ENCODE data around the gene MRC2.

Gene MRC2

DNA sequence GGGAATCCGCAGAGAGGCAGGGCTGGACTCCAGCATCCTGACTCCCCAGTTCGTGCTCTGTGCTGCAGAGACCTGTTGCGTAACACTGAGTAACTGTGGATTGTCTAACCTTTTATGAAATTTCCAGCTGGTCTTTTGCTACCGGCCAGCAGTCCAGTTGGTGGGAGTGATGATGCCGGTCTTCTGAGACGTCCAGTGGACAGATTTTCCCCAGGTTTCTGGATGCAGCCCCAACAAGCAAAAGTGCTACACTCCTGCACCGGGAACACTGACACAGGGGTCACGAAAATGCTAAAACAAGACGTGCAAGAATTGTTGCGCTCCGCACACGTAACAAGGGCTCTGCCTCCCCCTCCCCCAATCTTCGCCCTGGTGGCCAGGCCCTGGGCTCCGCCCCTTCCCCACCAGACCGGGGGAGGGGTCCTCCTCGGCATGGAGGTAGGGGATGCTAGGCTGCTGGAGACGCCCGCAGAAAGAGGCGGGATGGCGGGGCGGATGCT lies 701 bp upstream of the MRC2 start:
- TF ChIP-seq ZFX (IDR thresholded peaks at IDR 0.05; ENCODE audit: borderline replicate concordance), result no peak
- TF ChIP-seq, protein P1, sequence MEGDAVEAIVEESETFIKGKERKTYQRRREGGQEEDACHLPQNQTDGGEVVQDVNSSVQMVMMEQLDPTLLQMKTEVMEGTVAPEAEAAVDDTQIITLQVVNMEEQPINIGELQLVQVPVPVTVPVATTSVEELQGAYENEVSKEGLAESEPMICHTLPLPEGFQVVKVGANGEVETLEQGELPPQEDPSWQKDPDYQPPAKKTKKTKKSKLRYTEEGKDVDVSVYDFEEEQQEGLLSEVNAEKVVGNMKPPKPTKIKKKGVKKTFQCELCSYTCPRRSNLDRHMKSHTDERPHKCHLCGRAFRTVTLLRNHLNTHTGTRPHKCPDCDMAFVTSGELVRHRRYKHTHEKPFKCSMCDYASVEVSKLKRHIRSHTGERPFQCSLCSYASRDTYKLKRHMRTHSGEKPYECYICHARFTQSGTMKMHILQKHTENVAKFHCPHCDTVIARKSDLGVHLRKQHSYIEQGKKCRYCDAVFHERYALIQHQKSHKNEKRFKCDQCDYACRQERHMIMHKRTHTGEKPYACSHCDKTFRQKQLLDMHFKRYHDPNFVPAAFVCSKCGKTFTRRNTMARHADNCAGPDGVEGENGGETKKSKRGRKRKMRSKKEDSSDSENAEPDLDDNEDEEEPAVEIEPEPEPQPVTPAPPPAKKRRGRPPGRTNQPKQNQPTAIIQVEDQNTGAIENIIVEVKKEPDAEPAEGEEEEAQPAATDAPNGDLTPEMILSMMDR (IDR thresholded peaks at IDR 0.05), result no peak
- H3K27ac ChIP-seq, result no peak overlapping the region

DNA sequence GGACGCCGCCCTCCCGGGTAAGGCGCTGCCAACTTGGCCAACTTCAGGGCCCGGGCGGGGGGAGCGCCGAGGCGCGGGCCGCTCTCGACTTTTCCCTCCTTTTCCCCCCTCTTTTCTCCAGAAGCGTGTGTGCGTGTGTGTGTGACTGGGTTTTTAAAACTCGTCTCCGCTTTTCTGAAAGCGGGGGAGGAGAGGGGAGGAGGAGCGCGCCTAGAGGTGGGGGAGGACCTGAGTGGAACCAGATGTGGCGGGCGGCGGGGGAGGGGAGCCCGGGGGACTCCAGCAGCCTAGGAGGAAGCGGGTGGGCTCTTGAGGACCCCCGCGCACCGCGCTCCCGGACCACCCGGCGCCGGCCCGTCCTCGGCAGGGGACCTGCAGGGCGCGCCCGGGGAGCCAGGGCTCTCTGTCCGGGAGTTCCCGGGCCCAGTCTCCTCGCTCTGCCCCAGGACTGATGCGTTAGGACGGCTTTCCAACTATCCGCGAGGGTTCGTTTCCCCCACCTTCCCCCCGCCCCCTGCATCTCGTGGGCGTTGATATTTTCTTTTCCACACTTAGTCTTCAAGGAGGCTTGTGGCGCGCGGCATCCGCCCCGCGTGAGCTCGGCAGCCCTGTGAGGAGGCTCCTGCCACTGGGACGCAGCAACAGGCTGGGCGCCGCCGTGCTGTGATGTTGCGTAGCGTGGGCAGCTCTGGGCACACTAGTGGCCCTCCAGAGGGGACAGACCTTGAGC lies 599 bp downstream of the MRC2 start:
- no peak overlapping the region for H3K27ac ChIP-seq

DNA sequence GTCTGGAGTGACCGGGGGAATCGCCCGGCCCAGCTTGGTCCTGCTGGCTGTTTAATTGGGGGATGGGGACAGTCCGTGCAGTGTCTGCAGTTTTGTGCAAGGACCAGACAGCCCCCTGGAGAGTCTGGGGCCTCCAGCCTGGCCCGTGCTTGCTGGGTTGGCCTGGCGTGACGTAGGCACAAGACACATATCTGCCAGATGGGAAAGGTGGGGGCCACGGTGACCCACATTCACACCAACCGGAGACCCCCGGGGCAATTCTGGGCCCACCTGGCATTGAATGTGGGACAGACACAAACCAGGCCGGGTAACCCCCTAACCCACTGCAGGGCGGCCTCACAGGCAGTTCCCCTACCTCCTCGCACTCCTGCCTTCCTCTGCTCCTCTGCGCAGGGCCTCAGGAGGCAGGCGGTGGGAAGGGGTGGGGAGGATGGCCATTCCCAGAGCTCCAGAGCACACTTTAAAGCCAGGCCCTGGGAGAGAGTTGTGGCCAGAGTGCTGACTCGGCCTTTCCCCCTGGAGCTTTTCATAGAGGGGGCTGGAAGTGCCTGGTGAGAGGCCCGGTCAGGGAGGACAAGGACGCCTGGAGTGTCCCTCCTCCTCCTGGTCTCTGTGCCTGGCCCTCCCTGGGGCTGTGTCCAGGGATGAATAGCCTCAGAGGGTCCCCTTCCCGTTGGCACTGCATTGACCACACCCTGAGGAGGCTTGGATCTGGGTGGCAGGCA lies 1.5 kb downstream of the MRC2 start:
- no peak overlapping the region for H3K27ac ChIP-seq
- no peak for TF ChIP-seq ZFX (IDR thresholded peaks at IDR 0.05; ENCODE audit: borderline replicate concordance)
- TF ChIP-seq, protein P1 (IDR thresholded peaks at IDR 0.05), result no peak

More for the DNA sequence above, 599 bp downstream of the MRC2 start:
- no peak for TF ChIP-seq ZFX (IDR thresholded peaks at IDR 0.05; ENCODE audit: borderline replicate concordance)
- TF ChIP-seq, protein P1 (IDR thresholded peaks at IDR 0.05), result no peak; the same call in 1 of the 2 replicates

DNA sequence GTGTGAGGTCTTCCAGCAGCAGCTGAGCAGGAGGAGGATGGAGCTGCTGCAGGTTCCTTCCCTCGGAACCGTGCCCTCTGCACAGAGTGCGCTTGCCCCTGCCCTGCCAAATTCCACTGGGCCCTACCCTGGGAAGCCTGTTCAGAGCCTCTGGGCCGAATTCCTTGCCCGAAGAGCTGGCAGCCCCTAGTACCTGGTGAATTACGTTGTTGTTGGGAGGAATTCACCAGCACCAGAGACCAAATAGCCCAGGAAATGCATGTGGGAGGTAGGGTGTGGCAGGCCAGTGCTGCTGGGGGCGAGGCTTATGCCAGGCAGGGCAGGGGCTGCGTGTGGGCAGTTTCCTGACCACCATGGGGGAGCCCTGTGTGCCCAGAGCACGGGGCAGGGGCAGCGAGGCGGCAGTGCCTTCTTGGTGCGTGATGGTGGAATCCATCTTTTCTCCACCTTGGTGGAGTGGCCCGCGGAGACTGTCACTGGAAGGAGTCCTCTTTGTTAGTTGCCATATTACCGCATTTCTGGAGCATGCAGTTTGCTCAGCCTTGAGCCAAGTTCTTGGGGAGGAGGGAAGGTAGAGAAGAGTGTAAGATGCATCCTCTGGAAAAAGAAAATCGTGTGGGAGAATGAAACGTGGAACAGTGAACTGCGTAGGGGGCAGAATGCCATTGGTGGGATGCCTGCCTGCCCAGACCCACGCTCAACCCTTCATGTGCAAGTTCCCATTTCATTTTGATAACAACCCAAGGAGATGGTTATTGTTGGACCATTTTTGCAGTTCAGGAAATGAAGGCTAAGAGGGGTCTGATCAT lies 2.3 kb downstream of the MRC2 start:
- no peak overlapping the region for H3K27ac ChIP-seq
- TF ChIP-seq, protein P1 (IDR thresholded peaks at IDR 0.05), result no peak
- TF ChIP-seq ZFX (IDR thresholded peaks at IDR 0.05; ENCODE audit: borderline replicate concordance), result no peak

DNA sequence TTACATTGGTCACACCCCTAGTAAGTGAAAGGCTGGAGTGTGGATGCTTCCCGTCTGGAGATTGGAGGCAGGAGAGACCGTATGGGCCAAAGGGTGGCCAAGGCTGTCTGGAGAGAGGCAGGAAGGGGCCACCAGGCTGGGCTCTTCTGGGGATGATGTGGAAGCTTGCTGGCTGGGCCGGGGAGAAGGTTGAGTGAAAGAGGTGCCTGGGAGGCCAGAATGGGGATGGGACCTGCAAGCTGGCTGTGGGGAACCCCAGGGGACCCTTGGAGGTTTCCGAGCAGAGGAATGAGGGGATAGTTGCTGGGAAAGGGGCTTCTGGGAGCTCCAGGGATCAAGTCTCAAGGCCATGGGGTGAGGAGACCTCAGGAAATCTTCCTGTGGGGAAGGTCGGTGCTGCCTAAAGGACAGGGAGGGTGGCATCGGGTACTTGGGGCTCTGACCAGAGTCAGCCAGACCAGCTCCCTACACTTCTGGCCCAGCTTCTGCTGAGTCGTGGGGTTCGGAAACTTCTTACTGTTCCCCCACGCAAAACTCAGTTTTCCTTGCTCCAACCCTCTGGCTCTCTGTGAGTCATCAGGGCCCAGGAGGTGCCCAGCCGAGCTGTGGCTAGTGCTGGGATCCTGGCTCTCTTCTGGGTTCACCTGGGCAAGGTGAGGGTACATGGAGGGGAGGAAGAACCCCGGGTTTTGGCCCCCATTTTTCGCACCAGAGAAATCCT lies 3.1 kb downstream of the MRC2 start:
- no peak for TF ChIP-seq ZFX (IDR thresholded peaks at IDR 0.05; ENCODE audit: borderline replicate concordance)
- TF ChIP-seq, protein P1 (IDR thresholded peaks at IDR 0.05), result no peak
- H3K27ac ChIP-seq, result no peak overlapping the region

DNA sequence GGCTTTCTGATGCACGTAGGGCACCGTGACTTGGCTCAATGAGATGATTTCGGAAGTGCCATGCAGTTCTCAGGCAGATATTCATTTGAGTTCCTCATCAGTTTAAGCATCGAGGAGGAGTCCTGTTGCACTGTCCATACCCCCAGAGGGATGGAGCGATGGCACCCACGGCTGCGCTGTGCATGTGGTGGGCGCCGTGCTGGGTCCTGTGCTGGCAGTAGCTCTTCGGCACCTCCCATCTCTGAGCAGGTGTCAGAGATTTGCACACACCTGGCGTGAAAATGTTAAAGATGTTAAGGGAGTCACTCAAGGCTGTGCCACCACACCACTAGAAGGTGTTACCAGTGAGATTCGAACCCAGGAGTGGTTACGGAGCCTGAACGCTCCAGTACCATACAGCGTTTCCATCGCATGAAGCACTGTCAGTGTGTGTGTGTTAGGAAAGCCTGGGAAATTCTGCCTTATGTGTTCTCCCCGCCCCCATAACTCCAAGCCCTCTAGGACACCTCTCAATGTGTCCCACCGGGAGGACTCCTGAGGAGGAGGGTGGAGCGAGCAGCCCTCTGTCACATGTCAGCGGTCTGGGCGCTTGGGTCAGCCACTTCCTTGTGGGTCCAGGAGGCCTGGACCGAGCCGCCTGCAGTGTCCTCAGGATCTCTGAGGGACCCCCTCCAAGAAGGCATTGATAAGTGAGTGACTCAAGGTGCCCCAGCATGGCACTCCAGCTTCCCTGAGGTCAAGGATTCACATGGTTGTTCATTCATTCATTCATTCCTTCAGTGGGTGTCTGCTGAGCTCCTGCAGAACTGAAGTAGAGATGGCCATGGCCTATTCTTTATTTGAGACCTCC lies 3.8 kb downstream of the MRC2 start:
- H3K27ac ChIP-seq, result no peak overlapping the region
- TF ChIP-seq, protein P1 (IDR thresholded peaks at IDR 0.05), result no peak
- TF ChIP-seq ZFX (IDR thresholded peaks at IDR 0.05; ENCODE audit: borderline replicate concordance), result no peak

Measured in 22Rv1 (cell line).